GM18502 (cell line): ENCODE results near the gene HORMAD2.
"Not testable (repeated sequence)": the region's sequence is repeated elsewhere in the genome, so short reads cannot be mapped to it uniquely, and the experiment has no call there.

Source experiments
- ATAC-seq: cut with Tn5 transposase; IDR thresholded peaks from one replicate; pipeline ENCODE4 v1.9.1; 2021; ENCODE audit warnings: mild to moderate bottlenecking; ENCODE audit not compliant: unreplicated experiment, poor library complexity

The HORMAD2 gene

GRCh38 chr22:30187094-30187493 is 106.8 kb downstream of the HORMAD2 start:
- ATAC-seq: no peak

- ATAC-seq: no peak
Observed at GRCh38 chr22:30187529-30188407, 107.5 kb downstream of the HORMAD2 start.

GRCh38 chr22:30188911-30189310 is 108.6 kb downstream of the HORMAD2 start:
- ATAC-seq: no peak

- ATAC-seq: no peak
Observed at GRCh38 chr22:30190574-30190973, 110.3 kb downstream of the HORMAD2 start.

- no peak for ATAC-seq
Observed at GRCh38 chr22:30191040-30191701, 110.9 kb downstream of the HORMAD2 start.

- no peak for ATAC-seq
Observed at GRCh38 chr22:30192427-30192826, 112.2 kb downstream of the HORMAD2 start.

GRCh38 chr22:30193031-30193775 is 112.9 kb downstream of the HORMAD2 start:
- ATAC-seq: no peak

GRCh38 chr22:30195245-30196140 is 115.2 kb downstream of the HORMAD2 start:
- no peak for ATAC-seq

GRCh38 chr22:30196141-30196879 is 116.0 kb downstream of the HORMAD2 start:
- no peak for ATAC-seq

- no peak for ATAC-seq
Observed at GRCh38 chr22:30196880-30197336, 116.6 kb downstream of the HORMAD2 start.

GRCh38 chr22:30197389-30197788 is 117.1 kb downstream of the HORMAD2 start:
- ATAC-seq: no peak

GRCh38 chr22:30198152-30198825 is 118.0 kb downstream of the HORMAD2 start:
- ATAC-seq: no peak

GRCh38 chr22:30198921-30199320 is 118.7 kb downstream of the HORMAD2 start:
- ATAC-seq: no peak

GRCh38 chr22:30200905-30201304 is 120.6 kb downstream of the HORMAD2 start:
- not testable (repeated sequence) for ATAC-seq

- no peak for ATAC-seq
Observed at GRCh38 chr22:30201945-30202344, 121.7 kb downstream of the HORMAD2 start.

- ATAC-seq: no peak
Observed at GRCh38 chr22:30202531-30203006, 122.3 kb downstream of the HORMAD2 start.

GRCh38 chr22:30204015-30204741 is 123.9 kb downstream of the HORMAD2 start:
- no peak for ATAC-seq

GRCh38 chr22:30204742-30205111 is 124.5 kb downstream of the HORMAD2 start:
- ATAC-seq: no peak
